Measurements from ENCODE around the gene ATP10A. TPM values are rescaled to one million over a fixed set of nuclear protein-coding genes. Genes with fewer than 3 reads are reported as not detected.

Gene ATP10A
- polyA plus RNA-seq, 1 of the 3 experiments (the other 2 are of a cell fraction) = not detected

- no peaks in the 10 kb centered on the region for H4K20me1 ChIP-seq (ENCODE audit: insufficient read depth)
- H3K4me2 ChIP-seq = no peak overlapping the region
- no peaks in the 10 kb centered on the region for H3K9me2 ChIP-seq
- POLR2A ChIA-PET = no interaction called here
- no peak for TF ChIP-seq RXRA (IDR thresholded peaks at IDR 0.05; ENCODE audit: borderline replicate concordance, low read depth)
- TF ChIP-seq JUND (IDR thresholded peaks at IDR 0.05) = no peak
- no peak for TF ChIP-seq SMC3 (IDR thresholded peaks at IDR 0.05; ENCODE audit: low read depth, low read length)
- TF ChIP-seq CTCF (IDR thresholded peaks at IDR 0.05) = no peak
- no peak for TF ChIP-seq NFIC (IDR thresholded peaks at IDR 0.05; ENCODE audit: borderline replicate concordance)
- TF ChIP-seq POLR2AphosphoS5 (IDR thresholded peaks at IDR 0.05; ENCODE audit: low read depth, low read length) = no peak
- TF ChIP-seq MEF2A (IDR thresholded peaks at IDR 0.05; ENCODE audit: borderline replicate concordance, low read depth) = no peak
- no peak for TF ChIP-seq EP300 (IDR thresholded peaks at IDR 0.05; ENCODE audit: borderline replicate concordance in 1 of 2, low read depth in 1 of 2, low read length in 1 of 2)
- no peak for TF ChIP-seq SIN3A (IDR thresholded peaks at IDR 0.05; ENCODE audit: borderline replicate concordance, low read depth, low read length)
- TF ChIP-seq MAX (IDR thresholded peaks at IDR 0.05; ENCODE audit: low read depth) = no peak
- no peak for TF ChIP-seq TAF1 (IDR thresholded peaks at IDR 0.05; ENCODE audit: borderline replicate concordance, low read depth, low read length)
- DNase-seq = no peak
- H3K4me1 ChIP-seq (ENCODE audit: control insufficient read depth in 1 of 2, insufficient read depth in 2 of 2, low read depth in 1 of 2, low read length in 1 of 2) = no peaks in the 10 kb centered on the region
- no peaks in the 10 kb centered on the region for H3F3A ChIP-seq (replicated peaks; ENCODE audit: insufficient read depth)
- no peaks in the 10 kb centered on the region for H3K79me2 ChIP-seq (ENCODE audit: insufficient read depth)
- no peaks in the 10 kb centered on the region for H3K36me3 ChIP-seq (replicated peaks in 1 of 2; ENCODE audit: control insufficient read depth in 1 of 2, insufficient read depth in 2 of 2, low read length in 1 of 2)
- no peak overlapping the region for H3K27ac ChIP-seq (ENCODE audit: low read depth in 2 of 2, low read length in 1 of 2)
- H3K9me3 ChIP-seq = no peaks in the 10 kb centered on the region
- no peaks in the 10 kb centered on the region for H3K27me3 ChIP-seq (ENCODE audit: insufficient read depth)
- H3K9ac ChIP-seq = no peak overlapping the region
- H3K4me3 ChIP-seq (ENCODE audit: low read depth in 2 of 2, low read length in 1 of 2) = no peak overlapping the region
- WGBS (ENCODE audit: low lambda C conversion rate) = 9% methylated on average over 3 of the region's 3 CpGs
- no peak overlapping the region for H2AFZ ChIP-seq (ENCODE audit: low read depth)
- CTCF ChIA-PET = no interaction called here
Measured at GRCh38 chr15:25887870-25888269, 24.7 kb upstream of the ATP10A start.

- CTCF ChIA-PET = interaction anchor here (0.8 kb wide), 1 partner anchor 381 kb away, joined by 3 read pairs; no protein-coding TSS in a partner anchor
- H2AFZ ChIP-seq (ENCODE audit: low read depth) = no peak overlapping the region
- POLR2A ChIA-PET = no interaction called here
- no peak for TF ChIP-seq ZBTB33 (IDR thresholded peaks at IDR 0.05; ENCODE audit: borderline replicate concordance, low read depth)
- TF ChIP-seq ELF1 (IDR thresholded peaks at IDR 0.05) = no peak
- no peak for TF ChIP-seq FOXJ3 (CRISPR knock-in tag; IDR thresholded peaks at IDR 0.05)
- TF ChIP-seq FOXM1 (IDR thresholded peaks at IDR 0.05; ENCODE audit: low read depth) = no peak
- no peak for TF ChIP-seq TCF12 (IDR thresholded peaks at IDR 0.05)
- no peak for TF ChIP-seq CTCF (IDR thresholded peaks at IDR 0.05)
- TF ChIP-seq GATA2 (CRISPR knock-in tag; IDR thresholded peaks at IDR 0.05) = no peak
- TF ChIP-seq REST (IDR thresholded peaks at IDR 0.05; ENCODE audit: low read depth, low read length) = no peak
- no peak for TF ChIP-seq CHD2 (IDR thresholded peaks at IDR 0.05; ENCODE audit: low read length, partially characterized antibody)
Measured at GRCh38 chr15:25886498-25887140, 23.5 kb upstream of the ATP10A start.

More at GRCh38 chr15:25886498-25887140, 23.5 kb upstream of the ATP10A start:
- Histone ChIP-seq H3K9ac (no peak overlapping the region), H3F3A (replicated peaks; ENCODE audit: insufficient read depth) (no peaks in the 10 kb centered on the region), H3K27ac (ENCODE audit: low read depth in 2 of 2, low read length in 1 of 2) (no peak overlapping the region), H3K9me2 (no peaks in the 10 kb centered on the region), H3K36me3 (replicated peaks in 1 of 2; ENCODE audit: control insufficient read depth in 1 of 2, insufficient read depth in 2 of 2, low read length in 1 of 2) (no peaks in the 10 kb centered on the region), H3K27me3 (ENCODE audit: insufficient read depth) (no peaks in the 10 kb centered on the region), H3K9me3 (no peaks in the 10 kb centered on the region), H3K4me2 (no peak overlapping the region), H3K4me3 (ENCODE audit: low read depth in 2 of 2, low read length in 1 of 2) (no peak overlapping the region), H3K79me2 (ENCODE audit: insufficient read depth) (no peaks in the 10 kb centered on the region), H3K4me1 (ENCODE audit: control insufficient read depth in 1 of 2, insufficient read depth in 2 of 2, low read depth in 1 of 2, low read length in 1 of 2) (no peaks in the 10 kb centered on the region), H4K20me1 (ENCODE audit: insufficient read depth) (no peaks in the 10 kb centered on the region)
- 37% methylated on average over 7 of the region's 7 CpGs for WGBS (ENCODE audit: low lambda C conversion rate)
- DNase-seq = no peak
